LoVo (cell line): ENCODE data around the gene ZSCAN12.
A peak's percentile ranks its signal among the peaks of the same experiment; 100 is the strongest.

Experiments used
- DNase-seq: peaks from one replicate; pipeline ENCODE4 v3.0.0-alpha.2; 2016; ENCODE audit warnings: low spot score

The ZSCAN12 gene

GRCh38 chr6:28353981-28354676 is 45.4 kb downstream of the ZSCAN12 start:
- no peak for DNase-seq

GRCh38 chr6:28353356-28353755 is 46.2 kb downstream of the ZSCAN12 start:
- no peak for DNase-seq

- no peak for DNase-seq
Measured at GRCh38 chr6:28351493-28351925, 48.0 kb downstream of the ZSCAN12 start.

- DNase-seq: no peak
Measured at GRCh38 chr6:28351087-28351486, 48.5 kb downstream of the ZSCAN12 start.

GRCh38 chr6:28349892-28350737 is 49.4 kb downstream of the ZSCAN12 start, which contains the start of gene ZKSCAN3:
TSS of gene ZKSCAN3 (plus strand) at chr6:28349947. CDS start at chr6:28359587, 9,640 bp downstream.
- DNase-seq: peak; percentile 78

- DNase-seq: no peak
Measured at GRCh38 chr6:28349344-28349891, 50.1 kb downstream of the ZSCAN12 start.

GRCh38 chr6:28347119-28347518 is 52.4 kb downstream of the ZSCAN12 start:
- no peak for DNase-seq

GRCh38 chr6:28345201-28345600 is 54.3 kb downstream of the ZSCAN12 start:
- no peak for DNase-seq

- no peak for DNase-seq
Measured at GRCh38 chr6:28343898-28344677, 55.5 kb downstream of the ZSCAN12 start.

- no peak for DNase-seq
Measured at GRCh38 chr6:28340310-28341095, 59.0 kb downstream of the ZSCAN12 start.

GRCh38 chr6:28337121-28337520 is 62.4 kb downstream of the ZSCAN12 start:
- DNase-seq: no peak

- peak; percentile 55 for DNase-seq
Measured at GRCh38 chr6:28336284-28337120, 63.0 kb downstream of the ZSCAN12 start.

GRCh38 chr6:28335564-28336283 is 63.8 kb downstream of the ZSCAN12 start, which contains the start of gene ZSCAN31:
TSS of gene ZSCAN31 (minus strand) at chr6:28336148. CDS start at chr6:28329683, 6,465 bp downstream.
- peak; percentile 91 for DNase-seq

- no peak for DNase-seq
Measured at GRCh38 chr6:28335040-28335563, 64.4 kb downstream of the ZSCAN12 start.

GRCh38 chr6:28334286-28335039 is 65.1 kb downstream of the ZSCAN12 start:
- no peak for DNase-seq

GRCh38 chr6:28333599-28334018 is 65.9 kb downstream of the ZSCAN12 start:
- DNase-seq: no peak

GRCh38 chr6:28333047-28333446 is 66.5 kb downstream of the ZSCAN12 start:
- DNase-seq: no peak

GRCh38 chr6:28330041-28330440 is 69.5 kb downstream of the ZSCAN12 start:
- DNase-seq: no peak
